HG03045 (cell line): ENCODE measurements around the gene TAS2R8.

Source experiments
- ATAC-seq: cut with Tn5 transposase; IDR thresholded peaks from one replicate; pipeline ENCODE4 v1.9.1; 2021; ENCODE audit warnings: mild to moderate bottlenecking, moderate library complexity; ENCODE audit not compliant: unreplicated experiment

Gene TAS2R8

GRCh38 chr12:10756194-10756593, 50.9 kb downstream of the TAS2R8 start:
- no peak for ATAC-seq
